Mesendoderm (in vitro differentiated cells): ENCODE data around the gene ANKRD44.

Source experiments
- DNase-seq: peaks from one replicate; pipeline ENCODE4 v3.0.0; 2013
- H2AK5ac ChIP-seq: 2 replicates; pipeline ENCODE4 v1.6.1; 2013; ENCODE audit warnings: low read length, inconsistent platforms
- H2BK120ac ChIP-seq: 2 replicates; pipeline ENCODE4 v1.6.1; 2013; ENCODE audit warnings: low read depth, mild to moderate bottlenecking, low read length, moderate library complexity, mixed read lengths
- H2BK15ac ChIP-seq: replicated peaks from 2 replicates; pipeline ENCODE4 v1.6.1; 2013; ENCODE audit warnings: low read depth, mild to moderate bottlenecking, moderate library complexity
- H2BK5ac ChIP-seq: 2 replicates; pipeline ENCODE4 v1.6.1; 2013; ENCODE audit warnings: low read length, inconsistent platforms
- H3K18ac ChIP-seq: 2 replicates; pipeline ENCODE4 v1.6.1; 2013; ENCODE audit warnings: mild to moderate bottlenecking, low read length, mixed read lengths
- H3K23ac ChIP-seq: one replicate; pipeline ENCODE4 v1.6.1; 2013; ENCODE audit warnings: low read length
- H3K27ac ChIP-seq: 2 replicates; pipeline ENCODE4 v1.5.1; 2013; ENCODE audit warnings: low read depth, mild to moderate bottlenecking, inconsistent platforms, low read length, moderate library complexity
- H3K27me3 ChIP-seq: 2 replicates; pipeline ENCODE4 v1.6.1; 2013; ENCODE audit warnings: low read length, control low read depth, mild to moderate bottlenecking, inconsistent platforms; ENCODE audit not compliant: insufficient read depth, poor library complexity
- H3K36me3 ChIP-seq: 2 replicates; pipeline ENCODE4 v1.6.1; 2013; ENCODE audit warnings: low read length, inconsistent platforms; ENCODE audit not compliant: control insufficient read depth, insufficient read depth
- H3K4ac ChIP-seq: one replicate; pipeline ENCODE4 v1.6.1; 2013; ENCODE audit warnings: low read depth, mild to moderate bottlenecking, low read length, moderate library complexity
- H3K4me1 ChIP-seq: 2 replicates; pipeline ENCODE4 v1.6.1; 2013; ENCODE audit warnings: low read depth, low read length, inconsistent platforms; ENCODE audit not compliant: control insufficient read depth
- H3K4me2 ChIP-seq: 2 replicates; pipeline ENCODE4 v1.6.1; 2013; ENCODE audit warnings: low read length
- H3K4me3 ChIP-seq: 2 replicates; pipeline ENCODE4 v1.5.1; 2013; ENCODE audit warnings: mild to moderate bottlenecking, low read length
- H3K56ac ChIP-seq: one replicate; pipeline ENCODE4 v1.6.1; 2013; ENCODE audit warnings: low read length
- H3K79me1 ChIP-seq: 2 replicates; pipeline ENCODE4 v1.6.1; 2013; ENCODE audit warnings: low read length, inconsistent platforms
- H3K79me2 ChIP-seq: 2 replicates; pipeline ENCODE4 v1.6.1; 2013; ENCODE audit warnings: mild to moderate bottlenecking, low read length; ENCODE audit not compliant: control insufficient read depth, insufficient read depth
- H3K9ac ChIP-seq: 2 replicates; pipeline ENCODE4 v1.6.1; 2013; ENCODE audit warnings: low read length, inconsistent platforms
- H4K5ac ChIP-seq: one replicate; pipeline ENCODE4 v1.6.1; 2013; ENCODE audit warnings: low read length
- H4K8ac ChIP-seq: one replicate; pipeline ENCODE4 v1.6.1; 2013; ENCODE audit warnings: low read depth, mild to moderate bottlenecking, control low read depth, low read length, moderate library complexity
- WGBS: extraction: QIAGEN DNeasy Blood & Tissue Kit; methylation state at CpG from one replicate; pipeline ENCODE4 v1.1.7; 2013; ENCODE audit warnings: low lambda C conversion rate, missing lambda C conversion rate; ENCODE audit not compliant: insufficient coverage; ENCODE audit errors: extremely low coverage; 5-methylcytosine and 5-hydroxymethylcytosine counted together

Gene ANKRD44

DNA sequence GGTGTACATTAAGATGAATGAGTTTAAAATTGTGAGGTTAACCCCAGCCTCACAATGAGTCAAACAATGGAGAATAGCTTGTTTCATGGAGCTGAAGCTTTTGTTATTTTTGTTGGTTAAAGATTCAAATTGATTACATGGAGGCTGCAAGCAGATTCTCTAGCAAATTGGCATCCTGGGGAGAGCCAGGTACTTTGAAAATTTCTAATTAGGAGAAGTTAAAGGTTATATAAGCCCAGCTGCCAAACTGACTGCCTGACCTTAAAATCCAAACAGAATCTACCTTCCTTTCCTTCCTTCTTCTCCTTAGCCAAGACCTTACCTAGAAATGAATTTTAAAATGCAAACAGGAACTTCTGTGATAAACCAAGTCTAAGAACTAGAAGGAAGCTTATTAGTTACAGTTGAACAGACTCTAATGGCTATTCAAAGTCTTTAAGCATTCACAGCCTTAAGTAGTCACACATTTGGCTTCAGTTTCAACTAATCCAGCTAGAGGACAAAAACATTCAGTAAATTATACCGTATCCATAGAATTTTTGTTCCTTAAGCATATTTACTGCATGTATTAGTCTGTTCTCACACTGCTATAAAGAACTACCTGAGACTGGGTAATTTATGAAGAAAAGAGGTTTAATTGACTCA lies 352.6 kb downstream of the ANKRD44 start:
- Histone ChIP-seq H3K4me2 (no peak overlapping the region), H3K36me3 (no peaks in the 10 kb centered on the region), H3K4me1 (peaks cover 4% of the 10 kb centered on the region), H2AK5ac (no peak overlapping the region), H3K4ac (no peak overlapping the region), H3K23ac (no peak overlapping the region), H3K56ac (no peak overlapping the region), H3K18ac (no peak overlapping the region), H4K5ac (no peak overlapping the region), H3K27me3 (no peaks in the 10 kb centered on the region), H2BK5ac (no peak overlapping the region), H2BK120ac (no peak overlapping the region), H2BK15ac (peak overlapping the region; percentile 19), H3K9ac (no peak overlapping the region), H3K4me3 (no peak overlapping the region), H3K79me1 (no peaks in the 10 kb centered on the region), H3K79me2 (no peaks in the 10 kb centered on the region), H3K27ac (no peak overlapping the region), H4K8ac (no peak overlapping the region)
- no peak for DNase-seq
- WGBS: no CpG with 5 or more reads among the region's 1 CpG

DNA sequence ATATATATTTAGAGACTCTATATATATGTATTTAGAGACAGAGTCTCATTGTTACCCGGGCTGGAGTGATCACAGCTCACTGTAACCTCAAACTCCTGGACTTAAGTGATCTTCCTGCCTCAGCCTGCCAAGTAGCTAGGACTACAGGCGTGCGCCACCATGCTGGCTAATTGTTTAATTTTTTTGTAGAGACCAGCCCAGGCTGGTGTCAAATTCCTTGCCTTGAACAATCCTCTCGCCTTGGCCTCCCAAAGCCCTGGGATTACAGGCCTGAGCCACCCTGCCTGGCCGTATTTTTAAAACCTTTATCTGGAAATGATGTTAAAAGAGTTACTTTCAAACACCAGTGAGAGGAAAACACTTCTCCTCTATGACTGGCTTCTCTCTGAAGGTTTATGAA lies 353.1 kb downstream of the ANKRD44 start:
- Histone ChIP-seq H4K8ac (no peak overlapping the region), H3K27ac (no peak overlapping the region), H3K56ac (no peak overlapping the region), H2BK5ac (no peak overlapping the region), H2BK120ac (no peak overlapping the region), H3K23ac (no peak overlapping the region), H3K18ac (no peak overlapping the region), H3K79me2 (no peaks in the 10 kb centered on the region), H3K9ac (no peak overlapping the region), H2AK5ac (no peak overlapping the region), H3K4me3 (no peak overlapping the region), H3K79me1 (no peaks in the 10 kb centered on the region), H2BK15ac (no peak overlapping the region), H3K4me2 (no peak overlapping the region), H3K4ac (no peak overlapping the region), H3K36me3 (no peaks in the 10 kb centered on the region), H3K4me1 (peaks cover 4% of the 10 kb centered on the region), H3K27me3 (no peaks in the 10 kb centered on the region), H4K5ac (no peak overlapping the region)
- no CpG with 5 or more reads among the region's 5 CpGs for WGBS
- DNase-seq: no peak

DNA sequence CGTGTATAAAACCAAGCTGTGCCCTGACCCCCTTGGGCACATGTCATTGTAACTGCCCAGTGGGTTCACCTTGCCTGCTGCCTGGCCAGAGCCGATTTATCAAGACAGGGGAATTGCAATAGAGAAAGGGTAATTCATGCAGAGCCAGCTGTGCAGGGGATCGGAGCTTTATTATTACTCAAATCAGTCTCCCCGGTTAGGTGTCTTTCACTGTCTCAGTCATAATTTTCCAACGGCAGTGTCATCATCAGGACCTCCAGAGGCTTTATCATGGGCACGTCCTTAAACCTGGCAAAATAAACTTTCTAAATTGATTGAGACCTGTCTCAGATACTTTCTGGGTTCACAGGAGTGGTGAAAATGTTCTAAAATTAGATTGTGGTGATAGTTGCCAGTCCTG lies 354.5 kb downstream of the ANKRD44 start:
- H3K27ac ChIP-seq: no peak overlapping the region
- no peaks in the 10 kb centered on the region for H3K79me2 ChIP-seq
- no peak overlapping the region for H3K23ac ChIP-seq
- H3K4me1 ChIP-seq: peaks cover 4% of the 10 kb centered on the region
- DNase-seq: no peak
- no peak overlapping the region for H3K9ac ChIP-seq
- H2AK5ac ChIP-seq: no peak overlapping the region
- H2BK5ac ChIP-seq: no peak overlapping the region
- H2BK15ac ChIP-seq: no peak overlapping the region
- no peak overlapping the region for H3K56ac ChIP-seq
- H4K5ac ChIP-seq: no peak overlapping the region
- no peak overlapping the region for H3K4me2 ChIP-seq
- no peak overlapping the region for H2BK120ac ChIP-seq
- no peaks in the 10 kb centered on the region for H3K27me3 ChIP-seq
- H3K79me1 ChIP-seq: no peaks in the 10 kb centered on the region
- H3K36me3 ChIP-seq: no peaks in the 10 kb centered on the region
- WGBS: no CpG with 5 or more reads among the region's 6 CpGs
- no peak overlapping the region for H3K4me3 ChIP-seq
- no peak overlapping the region for H3K18ac ChIP-seq
- H4K8ac ChIP-seq: no peak overlapping the region
- H3K4ac ChIP-seq: no peak overlapping the region

DNA sequence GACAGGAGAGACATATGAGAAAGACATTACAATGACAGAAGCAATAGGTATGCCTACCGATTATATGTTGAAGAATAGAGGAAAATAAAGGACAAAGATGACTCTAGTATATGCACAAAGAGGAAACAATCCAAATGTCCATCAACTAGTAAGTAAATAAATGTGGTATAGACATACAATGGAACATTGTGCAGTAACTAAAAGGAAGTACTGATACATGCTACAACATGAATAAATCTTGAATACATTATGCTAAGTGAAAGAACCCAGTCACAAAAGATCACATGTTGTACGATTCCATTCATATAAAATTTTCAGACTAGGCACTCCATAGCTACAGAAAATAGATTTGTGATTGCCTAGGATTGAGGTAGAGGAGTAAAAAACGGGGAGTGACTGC lies 355.5 kb downstream of the ANKRD44 start:
- no peak overlapping the region for H4K8ac ChIP-seq
- H2BK120ac ChIP-seq: no peak overlapping the region
- H3K36me3 ChIP-seq: no peaks in the 10 kb centered on the region
- no peak overlapping the region for H2BK15ac ChIP-seq
- H3K4ac ChIP-seq: no peak overlapping the region
- H3K4me1 ChIP-seq: peaks cover 4% of the 10 kb centered on the region
- H2AK5ac ChIP-seq: no peak overlapping the region
- no peak overlapping the region for H4K5ac ChIP-seq
- H3K79me1 ChIP-seq: no peaks in the 10 kb centered on the region
- no peak overlapping the region for H3K4me2 ChIP-seq
- no peak overlapping the region for H2BK5ac ChIP-seq
- no CpG with 5 or more reads among the region's 3 CpGs for WGBS
- no peak overlapping the region for H3K9ac ChIP-seq
- H3K18ac ChIP-seq: no peak overlapping the region
- H3K27ac ChIP-seq: no peak overlapping the region
- no peaks in the 10 kb centered on the region for H3K27me3 ChIP-seq
- no peak overlapping the region for H3K4me3 ChIP-seq
- DNase-seq: no peak
- no peak overlapping the region for H3K56ac ChIP-seq
- no peak overlapping the region for H3K23ac ChIP-seq
- H3K79me2 ChIP-seq: no peaks in the 10 kb centered on the region

DNA sequence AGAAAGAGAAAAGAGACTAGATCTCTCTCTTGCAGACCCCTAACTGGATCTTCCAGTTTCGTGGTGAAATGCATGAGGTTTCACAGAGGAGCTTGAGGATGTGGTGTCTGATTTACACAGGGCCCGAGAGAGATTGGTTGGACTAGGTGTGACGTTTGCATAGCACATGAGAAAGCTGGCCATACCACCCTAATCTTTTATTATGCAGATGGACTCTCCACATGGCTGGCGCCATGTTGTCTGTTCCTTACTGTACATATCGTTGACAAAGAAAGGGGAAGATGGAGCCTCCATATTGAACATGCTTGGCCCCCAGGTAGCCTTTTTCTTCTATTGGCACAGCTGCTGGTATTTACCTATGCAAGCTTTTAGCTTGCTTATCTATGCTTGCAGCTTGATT lies 356.6 kb downstream of the ANKRD44 start:
- Histone ChIP-seq H3K23ac (no peak overlapping the region), H3K79me1 (no peaks in the 10 kb centered on the region), H3K56ac (no peak overlapping the region), H3K27ac (no peak overlapping the region), H3K4me3 (no peak overlapping the region), H4K5ac (no peak overlapping the region), H3K4me2 (no peak overlapping the region), H3K4me1 (peaks cover 4% of the 10 kb centered on the region), H3K18ac (no peak overlapping the region), H2BK5ac (no peak overlapping the region), H3K4ac (no peak overlapping the region), H4K8ac (no peak overlapping the region), H2BK120ac (no peak overlapping the region), H3K27me3 (no peaks in the 10 kb centered on the region), H3K9ac (no peak overlapping the region), H3K36me3 (no peaks in the 10 kb centered on the region), H2AK5ac (no peak overlapping the region), H2BK15ac (no peak overlapping the region), H3K79me2 (no peaks in the 10 kb centered on the region)
- no peak for DNase-seq
- no CpG with 5 or more reads among the region's 5 CpGs for WGBS

DNA sequence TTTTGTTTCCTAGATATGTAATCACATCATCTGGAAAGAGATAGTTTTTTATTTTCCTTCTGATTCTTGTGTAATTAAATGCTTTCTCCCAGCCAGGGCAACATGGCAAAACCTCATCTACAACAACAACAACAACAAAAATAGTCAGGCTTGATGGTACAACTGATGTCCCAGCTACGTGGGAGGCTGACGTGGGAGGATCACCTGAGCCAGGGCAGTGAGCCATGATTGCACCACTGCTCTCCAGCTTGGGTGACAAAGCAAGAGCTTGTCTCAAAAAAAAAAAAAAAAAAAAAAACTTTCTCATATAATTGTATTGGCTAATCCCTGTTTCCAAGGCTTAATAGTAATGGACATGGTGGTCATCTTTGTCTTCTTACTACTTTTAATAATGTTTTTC lies 357.6 kb downstream of the ANKRD44 start:
- H3K36me3 ChIP-seq: no peaks in the 10 kb centered on the region

More for the DNA sequence above, 357.6 kb downstream of the ANKRD44 start:
- H3K27me3 ChIP-seq: no peaks in the 10 kb centered on the region
- H2BK5ac ChIP-seq: no peak overlapping the region
- no peak overlapping the region for H2AK5ac ChIP-seq
- H4K5ac ChIP-seq: no peak overlapping the region
- H4K8ac ChIP-seq: no peak overlapping the region
- DNase-seq: no peak
- H3K4me1 ChIP-seq: peaks cover 1% of the 10 kb centered on the region
- no peak overlapping the region for H3K23ac ChIP-seq
- no peak overlapping the region for H3K56ac ChIP-seq
- no peaks in the 10 kb centered on the region for H3K79me2 ChIP-seq
- no peak overlapping the region for H2BK15ac ChIP-seq
- no peak overlapping the region for H3K4me2 ChIP-seq
- no CpG with 5 or more reads among the region's 2 CpGs for WGBS
- no peak overlapping the region for H3K18ac ChIP-seq
- H3K4me3 ChIP-seq: no peak overlapping the region
- no peak overlapping the region for H3K4ac ChIP-seq
- H2BK120ac ChIP-seq: no peak overlapping the region
- H3K9ac ChIP-seq: no peak overlapping the region
- H3K27ac ChIP-seq: no peak overlapping the region
- H3K79me1 ChIP-seq: no peaks in the 10 kb centered on the region
